Hepatic stellate cell (primary cell): ENCODE data around the gene NFIB.

ENCODE experiments used
- DNase-seq: peaks from one replicate; pipeline ENCODE4 v3.0.0; 2011; ENCODE audit warnings: low spot score

The NFIB gene

DNA sequence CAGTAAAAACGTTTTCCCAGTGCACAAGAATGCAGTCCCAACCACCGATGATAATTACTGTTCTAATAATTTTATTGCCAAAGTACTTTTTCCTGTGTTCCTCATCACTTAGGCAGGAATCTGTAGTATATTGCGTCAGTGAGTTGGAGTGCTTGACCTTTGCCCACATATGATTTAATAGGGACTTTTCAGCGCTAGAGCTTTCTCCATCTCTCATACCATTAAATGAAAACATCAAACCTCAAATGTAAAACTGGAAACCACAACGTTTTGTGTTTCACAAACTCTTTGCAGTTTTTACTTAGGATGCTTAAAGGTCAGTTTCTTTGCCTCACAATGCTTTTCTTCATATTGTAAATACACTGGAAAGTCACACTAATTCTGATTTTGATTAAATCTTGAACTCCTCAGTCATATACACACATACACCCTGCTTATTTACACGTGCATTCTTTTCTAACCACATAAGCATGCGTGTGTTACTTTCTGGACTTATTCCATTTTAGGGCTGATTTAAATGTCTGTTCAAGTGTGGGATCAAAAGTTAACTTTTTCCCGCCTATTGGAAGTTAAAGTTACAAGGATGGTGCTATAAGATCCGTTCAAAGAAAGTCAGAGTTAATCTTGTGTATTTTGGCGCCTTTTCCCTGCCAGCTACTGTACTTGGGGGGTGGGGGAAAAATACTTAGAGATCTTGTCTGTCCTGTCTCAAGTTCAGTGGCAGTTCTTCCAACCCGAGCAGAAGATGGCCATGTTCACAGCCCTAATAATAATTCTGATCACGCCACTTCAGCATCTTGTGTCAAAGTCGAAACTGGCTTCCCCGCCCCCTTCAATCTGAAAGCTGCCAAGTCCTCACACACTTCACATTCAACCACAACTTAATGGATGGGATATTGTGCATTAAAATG lies 6.6 kb upstream of the NFIB start:
- DNase-seq: peak; percentile 38

DNA sequence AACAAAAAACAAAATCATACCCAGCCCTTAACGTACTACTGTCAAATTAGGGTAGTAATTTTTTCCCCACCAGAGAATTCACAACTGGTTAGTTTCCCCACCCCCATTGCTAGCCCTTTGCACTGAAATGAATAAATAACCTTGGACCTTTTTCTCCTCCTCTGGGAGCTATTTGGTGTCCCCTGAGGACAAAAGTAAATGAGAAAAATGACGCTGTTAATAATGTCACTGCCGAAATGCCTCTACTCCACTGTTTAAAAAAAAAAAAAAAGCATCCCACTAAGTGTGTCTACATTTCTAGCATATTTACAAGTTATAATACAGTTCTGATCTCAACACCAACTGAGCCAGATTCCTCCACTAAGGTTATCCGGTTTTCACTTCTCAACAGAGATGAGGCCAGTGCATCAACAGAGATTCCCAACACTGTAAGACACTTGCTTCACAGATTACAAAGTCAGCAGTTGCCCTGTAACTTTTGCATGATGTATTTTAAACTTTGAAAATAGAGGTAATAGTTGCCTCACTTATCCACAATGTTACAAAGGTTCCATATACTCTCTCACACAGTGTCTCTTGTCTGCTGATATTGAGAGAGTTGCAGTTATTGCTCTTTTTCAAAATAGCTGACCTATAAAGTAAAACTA lies 5.1 kb upstream of the NFIB start:
- DNase-seq: no peak

DNA sequence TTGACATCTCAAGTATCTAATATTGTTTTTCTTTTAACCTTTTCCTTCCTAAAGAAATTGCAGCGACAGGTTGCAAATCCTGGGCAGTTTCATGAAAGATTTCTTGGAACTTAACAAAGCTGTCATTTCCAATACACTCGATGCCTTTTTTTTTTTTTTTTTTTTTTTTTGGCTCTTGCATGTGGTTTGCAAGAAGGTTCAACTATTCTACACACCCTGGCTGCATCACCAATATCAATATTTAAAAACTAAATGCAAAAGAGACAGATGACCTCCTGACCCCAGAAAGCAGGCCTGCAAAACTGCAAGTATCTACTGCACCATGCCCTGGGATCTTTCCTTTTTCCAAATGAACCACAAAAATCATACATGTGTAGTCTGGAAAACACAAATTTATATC lies 4.4 kb upstream of the NFIB start:
- no peak for DNase-seq

DNA sequence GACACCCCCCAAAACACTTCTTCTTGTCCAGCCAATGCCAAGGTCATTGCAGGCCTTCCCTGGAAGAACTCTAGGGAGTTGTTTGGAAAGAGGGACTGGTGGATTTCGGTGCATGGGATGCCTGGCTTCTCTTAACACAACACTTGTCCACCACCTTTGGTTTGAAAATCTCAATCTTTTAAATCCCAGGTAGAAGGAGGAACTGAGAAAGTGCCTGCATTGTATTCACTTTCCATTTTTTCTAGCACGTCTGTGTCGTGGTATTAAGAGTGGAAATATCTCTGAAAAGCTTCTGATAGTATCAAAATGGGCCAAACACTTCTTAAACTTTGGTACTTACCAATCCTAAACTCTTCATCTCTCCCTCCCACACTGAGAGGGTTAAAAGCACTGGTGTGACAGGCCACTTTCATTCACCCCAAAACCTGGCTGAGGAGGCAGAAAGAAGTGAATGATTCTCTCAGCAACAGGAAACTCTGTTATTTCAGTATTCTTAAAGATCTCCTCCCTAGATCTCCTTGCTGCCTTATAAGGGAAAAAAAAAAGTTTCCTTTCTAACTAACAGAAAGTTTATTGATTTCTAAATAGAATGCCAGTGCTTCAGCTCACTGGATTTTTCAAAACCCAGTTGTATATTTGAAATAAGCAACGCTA lies 3.9 kb upstream of the NFIB start:
- DNase-seq: no peak

DNA sequence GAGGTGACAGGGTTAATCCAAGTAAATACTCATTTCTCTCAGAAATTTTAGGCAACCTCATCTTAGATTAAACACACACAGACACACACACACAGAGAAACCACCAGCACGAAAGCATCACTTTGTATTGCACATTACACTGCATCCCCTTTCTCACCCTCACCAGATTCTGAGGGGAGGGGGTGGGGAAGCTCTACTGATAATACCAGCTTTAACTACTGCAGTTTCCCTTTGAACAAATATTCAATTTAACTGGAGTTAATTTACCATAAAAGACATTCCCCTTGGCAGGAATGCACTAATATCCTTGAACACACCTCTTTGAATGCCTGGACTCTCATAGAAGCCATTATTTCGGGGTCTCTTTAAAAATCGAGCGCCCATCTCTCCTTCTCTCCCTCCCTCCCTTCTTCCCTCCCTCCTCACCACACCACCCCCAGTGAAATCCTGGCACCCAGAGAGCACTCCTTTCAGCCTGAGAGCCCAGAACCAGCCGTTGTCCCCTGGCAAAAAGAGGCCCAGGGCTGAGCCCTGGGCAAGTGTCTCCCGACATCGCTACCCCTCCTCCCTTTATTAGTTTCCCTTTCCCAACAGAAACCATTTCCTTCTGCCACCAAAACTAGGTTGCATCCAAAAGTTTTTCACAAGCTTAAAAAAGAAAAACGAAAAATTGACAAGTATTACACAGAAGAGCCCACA lies 2.8 kb upstream of the NFIB start:
- no peak for DNase-seq

DNA sequence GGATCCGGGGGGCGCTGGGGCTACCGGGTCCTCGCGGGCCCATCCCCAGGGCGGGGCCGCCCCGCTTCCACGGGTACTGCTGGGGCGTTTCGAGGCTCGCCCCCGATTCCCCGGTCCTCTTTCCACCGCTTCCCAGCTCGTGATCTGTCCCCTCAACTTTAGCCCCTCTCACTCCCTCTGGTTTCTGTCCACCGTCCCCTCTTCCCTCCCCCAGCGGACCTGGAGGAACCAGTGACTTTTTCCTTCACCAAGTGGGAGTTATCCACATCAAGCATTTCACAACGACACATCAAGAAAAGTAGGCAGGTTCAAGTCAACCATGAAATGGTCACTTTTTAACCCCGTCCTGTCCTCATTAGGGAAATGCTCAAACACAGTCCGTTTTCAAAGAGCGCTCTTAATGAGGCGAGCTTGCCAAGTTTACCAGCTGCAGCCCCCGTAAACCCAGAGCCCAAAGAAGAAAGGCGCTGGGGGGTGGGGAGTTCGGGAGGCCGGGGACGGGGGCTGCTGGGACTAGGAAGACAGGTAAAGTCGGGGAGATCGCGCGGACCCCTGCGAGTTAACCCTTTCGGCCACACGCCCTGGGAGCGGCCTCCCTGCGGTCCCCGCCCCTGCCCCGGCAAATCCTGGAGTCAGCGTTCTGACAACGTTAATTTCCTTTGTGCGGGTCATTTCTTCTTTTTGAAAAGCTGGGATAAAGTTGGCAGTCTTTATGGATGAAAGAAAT lies 2.1 kb upstream of the NFIB start:
- DNase-seq: peak; percentile 29

DNA sequence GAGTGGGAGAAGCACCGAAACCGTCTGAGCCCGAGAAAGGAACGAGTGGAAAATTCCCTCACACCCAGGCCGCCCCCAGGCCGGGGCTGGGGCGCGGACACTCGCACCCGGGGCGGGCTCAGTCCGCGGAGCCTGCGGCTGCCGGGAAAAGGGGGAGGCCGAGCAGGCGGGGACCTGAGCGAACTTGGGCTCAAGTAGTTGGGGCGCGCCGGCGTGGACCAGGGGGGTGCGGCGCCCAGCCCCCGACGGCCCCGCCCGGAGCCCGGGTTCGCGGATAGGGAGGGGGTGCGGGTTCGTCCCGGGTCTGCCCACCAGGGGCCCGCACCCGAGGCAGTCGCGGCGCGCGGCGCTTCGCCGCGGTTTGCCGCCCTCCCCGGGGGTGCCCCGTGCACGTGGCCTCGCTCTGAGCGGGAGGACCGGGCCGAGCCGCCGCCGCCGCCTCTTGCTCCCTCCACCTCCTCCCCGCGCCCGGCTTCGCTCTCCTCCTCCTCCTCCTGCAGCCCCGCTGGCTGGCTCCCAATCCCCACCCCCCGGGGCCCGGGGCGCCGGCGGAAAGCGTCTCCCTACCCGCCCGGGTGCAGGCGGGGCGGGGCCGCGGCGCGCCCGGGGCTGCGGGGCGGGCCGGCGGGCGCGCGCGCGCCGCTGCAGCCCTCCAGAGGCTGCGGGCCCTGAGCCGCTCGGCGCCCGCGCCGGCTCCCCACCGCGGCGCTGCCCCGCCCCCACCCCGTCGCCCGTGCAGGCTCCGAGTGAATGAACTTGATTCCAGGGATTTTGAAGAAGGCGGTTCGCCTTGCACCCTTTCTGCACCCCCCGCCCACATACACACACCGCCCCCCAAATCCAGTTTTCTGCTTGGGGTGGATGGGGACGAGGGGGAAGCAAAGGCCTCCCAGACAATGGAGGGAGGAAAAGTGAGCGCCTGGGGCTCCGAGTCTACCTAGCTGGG lies 1.3 kb upstream of the NFIB start:
- DNase-seq: peak; percentile 60

DNA sequence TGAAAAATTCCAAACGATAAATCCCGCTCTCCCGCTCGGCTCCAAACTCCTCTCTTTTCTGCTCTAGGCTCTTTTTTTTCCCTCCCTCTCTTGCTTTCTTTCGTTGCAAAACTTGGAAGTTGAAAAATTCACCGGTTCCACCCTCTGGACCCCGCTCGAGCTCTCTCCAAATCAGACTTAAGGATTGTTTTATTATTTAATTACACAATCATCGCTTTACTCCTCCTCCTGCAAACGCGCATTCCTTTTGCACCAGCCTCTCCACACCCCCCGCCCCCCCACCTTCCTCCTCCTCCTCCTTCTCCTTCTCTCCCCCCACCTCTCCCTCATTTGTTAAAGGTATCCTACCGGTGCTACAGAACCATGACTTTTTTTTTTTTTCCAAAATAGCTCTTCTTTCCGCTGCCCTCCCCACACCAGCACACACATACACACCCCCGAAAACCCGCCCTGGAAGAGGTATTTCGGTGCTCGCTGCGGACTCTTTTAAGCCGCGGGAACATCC lies 535 bp upstream of the NFIB start:
- peak; percentile 71 for DNase-seq

DNA sequence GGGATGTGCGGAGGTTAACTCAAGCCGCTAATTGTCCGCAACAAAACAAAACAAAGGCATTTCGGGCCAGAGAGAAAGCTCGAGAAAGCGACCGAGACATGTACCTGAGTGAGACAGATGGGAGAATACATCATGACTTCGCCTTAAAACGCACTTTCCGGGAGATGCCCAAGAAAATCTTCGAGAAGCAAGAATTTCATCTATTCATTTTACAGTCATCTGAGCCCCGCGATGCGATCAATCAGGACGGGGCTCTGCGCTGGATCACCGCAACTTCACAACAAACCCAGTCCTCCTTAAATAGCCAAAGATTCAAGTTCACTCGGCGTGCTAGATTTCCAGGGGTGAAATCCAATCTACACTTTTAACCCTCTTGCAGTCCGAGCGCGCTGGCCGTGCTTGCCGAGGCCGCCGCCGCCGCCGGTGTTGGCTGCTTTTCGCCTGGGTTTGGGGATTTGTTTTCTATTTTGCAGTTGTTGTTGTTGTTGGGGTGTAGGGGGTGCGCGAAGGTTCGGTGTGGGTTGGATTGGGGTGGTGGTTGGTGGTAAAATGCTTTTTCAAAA lies 482 bp downstream of the NFIB start:
- DNase-seq: peak; percentile 29

DNA sequence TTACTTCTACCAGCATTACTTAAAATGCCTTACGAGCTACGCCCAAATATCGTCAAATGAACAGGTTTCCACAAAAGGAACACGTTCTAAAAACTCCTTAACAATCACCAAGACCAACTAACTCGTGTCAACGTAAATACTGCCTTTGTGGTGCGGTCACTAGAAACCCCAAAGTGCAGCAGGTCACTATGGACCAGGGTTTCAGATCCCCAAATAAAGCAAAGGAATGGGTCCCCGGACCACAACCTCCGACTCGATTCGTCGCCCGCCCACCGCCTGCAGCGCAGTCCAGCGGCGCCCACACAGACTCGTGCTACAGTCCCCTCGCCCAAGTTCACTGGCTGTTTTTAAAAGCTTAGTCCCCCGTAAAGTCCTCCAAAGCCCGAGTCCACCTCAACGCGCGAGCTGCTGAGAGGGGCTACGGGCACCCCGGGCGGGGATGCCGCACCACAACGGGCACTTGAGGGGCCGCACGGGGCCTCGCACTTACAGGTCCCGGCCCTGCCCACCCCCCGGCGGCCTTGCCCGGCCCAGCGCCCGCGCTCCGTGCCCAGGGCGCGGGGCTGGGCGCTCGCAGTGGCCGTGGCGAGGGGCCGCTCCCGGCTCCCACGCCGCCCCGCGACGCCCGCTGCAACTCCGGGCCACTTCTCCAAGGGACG lies 1.1 kb downstream of the NFIB start:
- DNase-seq: peak; percentile 23

DNA sequence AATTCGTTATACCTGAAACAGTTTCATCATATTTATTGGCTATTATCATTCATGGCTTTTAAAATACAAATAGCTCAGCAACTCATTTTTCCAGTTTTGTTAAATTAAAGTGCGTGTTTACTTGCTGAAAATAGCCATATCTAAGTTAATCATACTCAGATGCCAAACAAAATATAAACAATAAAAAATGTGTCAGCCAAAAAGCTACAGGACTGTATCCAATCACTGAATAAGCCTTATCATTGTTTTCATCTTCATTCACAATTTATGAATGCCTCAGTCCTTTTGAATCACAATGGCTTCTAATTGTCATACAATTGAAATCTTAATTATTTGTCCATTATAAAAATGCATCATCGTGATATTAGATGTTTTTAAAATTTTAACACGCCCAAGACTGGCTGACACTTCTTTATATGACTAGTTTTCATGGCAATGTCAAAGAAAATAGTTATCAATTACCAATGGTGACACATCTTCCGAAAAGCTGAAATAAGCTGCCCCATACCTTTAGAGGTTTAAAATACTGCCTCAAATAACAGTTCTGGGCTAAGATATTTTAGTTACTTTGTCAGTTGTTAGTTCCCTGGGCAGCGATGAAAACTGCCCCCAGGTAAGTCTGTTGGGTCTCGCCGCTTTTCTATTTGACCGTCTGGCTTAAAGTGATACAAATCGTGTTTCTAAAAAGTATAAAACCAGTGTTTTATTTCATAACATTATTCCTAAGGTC lies 1.8 kb downstream of the NFIB start:
- no peak for DNase-seq

DNA sequence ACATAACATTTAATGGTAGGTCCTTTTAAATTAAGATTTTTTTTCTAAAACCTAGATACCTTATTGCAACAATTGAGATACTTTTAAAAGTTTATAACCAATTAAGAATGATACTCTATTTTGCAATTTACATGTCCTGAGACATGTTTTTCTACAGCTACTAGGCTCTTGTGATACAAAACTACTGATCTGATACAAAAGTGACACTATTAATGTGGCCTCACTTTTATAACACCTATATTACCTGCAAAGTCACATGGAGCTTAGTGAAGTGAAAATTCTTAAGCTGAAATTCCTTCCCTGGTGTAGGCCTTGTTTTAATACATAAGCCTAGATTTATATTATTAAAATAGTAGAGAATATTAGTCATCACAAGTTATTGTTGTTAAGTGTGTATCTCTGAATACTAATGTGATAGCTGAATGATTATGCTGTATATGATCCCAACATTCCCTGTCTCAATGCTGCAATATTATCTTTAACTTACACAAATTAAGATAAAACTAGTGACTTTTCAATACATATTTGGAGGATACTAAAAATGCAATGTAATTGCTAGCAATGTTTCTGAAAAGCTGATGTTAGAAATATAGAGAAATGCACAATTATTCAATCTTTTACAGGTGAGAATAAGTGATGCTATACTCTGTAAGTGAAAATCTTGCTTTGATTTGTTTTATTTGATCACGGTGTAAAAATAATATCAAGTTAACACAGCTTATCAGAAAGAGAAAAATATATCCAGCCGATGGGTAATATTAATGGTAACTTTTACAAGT lies 2.6 kb downstream of the NFIB start:
- no peak for DNase-seq

DNA sequence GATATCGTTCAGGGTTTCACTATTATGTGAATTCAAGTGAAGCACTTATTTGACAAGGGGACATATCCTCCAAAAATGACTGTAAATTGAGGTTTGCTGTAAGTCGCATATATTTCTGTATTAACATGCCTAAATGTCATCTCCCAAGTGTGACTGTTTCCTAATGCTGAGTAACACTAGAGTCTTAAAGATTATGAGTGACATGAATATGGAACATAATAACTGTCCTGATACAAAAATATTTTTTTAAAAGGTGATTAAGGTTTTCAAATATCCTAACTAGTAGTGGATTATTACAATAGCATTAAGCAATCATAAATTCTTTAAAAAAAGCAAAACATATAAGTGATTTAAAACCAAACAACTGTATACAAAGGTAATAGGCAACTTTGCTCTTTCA lies 3.6 kb downstream of the NFIB start:
- DNase-seq: no peak

DNA sequence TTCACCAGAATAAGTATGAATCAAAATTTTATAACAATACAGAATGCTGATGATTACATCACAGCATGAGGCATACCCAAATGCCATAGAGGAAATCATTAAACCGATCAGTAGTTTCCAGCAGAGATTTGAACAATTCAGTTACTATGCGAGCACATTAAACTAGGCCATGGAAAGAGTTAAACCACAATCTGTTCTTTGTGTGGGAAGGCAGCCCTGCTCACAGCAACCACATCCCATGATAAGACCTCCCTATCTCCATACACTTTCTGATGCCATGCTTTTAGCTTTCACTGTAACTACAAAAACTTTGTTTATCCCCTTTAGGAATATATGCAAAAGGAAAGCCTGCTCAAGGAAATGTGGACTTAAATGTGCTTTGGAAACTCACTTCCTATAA lies 4.5 kb downstream of the NFIB start:
- DNase-seq: no peak

DNA sequence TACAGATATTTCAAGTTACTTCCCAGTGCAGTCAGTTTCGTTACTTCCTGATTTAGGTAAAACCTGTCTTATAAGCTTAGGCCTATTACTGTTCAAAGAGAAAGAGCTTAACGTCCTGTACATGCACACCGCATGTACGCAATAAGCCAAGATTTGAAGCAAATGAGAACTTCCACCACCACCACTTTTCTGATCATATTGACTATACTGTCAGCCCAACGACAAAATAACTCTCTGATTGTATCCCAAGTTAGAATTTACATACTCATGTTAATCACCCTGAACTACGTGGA lies 5.1 kb downstream of the NFIB start:
- DNase-seq: no peak

DNA sequence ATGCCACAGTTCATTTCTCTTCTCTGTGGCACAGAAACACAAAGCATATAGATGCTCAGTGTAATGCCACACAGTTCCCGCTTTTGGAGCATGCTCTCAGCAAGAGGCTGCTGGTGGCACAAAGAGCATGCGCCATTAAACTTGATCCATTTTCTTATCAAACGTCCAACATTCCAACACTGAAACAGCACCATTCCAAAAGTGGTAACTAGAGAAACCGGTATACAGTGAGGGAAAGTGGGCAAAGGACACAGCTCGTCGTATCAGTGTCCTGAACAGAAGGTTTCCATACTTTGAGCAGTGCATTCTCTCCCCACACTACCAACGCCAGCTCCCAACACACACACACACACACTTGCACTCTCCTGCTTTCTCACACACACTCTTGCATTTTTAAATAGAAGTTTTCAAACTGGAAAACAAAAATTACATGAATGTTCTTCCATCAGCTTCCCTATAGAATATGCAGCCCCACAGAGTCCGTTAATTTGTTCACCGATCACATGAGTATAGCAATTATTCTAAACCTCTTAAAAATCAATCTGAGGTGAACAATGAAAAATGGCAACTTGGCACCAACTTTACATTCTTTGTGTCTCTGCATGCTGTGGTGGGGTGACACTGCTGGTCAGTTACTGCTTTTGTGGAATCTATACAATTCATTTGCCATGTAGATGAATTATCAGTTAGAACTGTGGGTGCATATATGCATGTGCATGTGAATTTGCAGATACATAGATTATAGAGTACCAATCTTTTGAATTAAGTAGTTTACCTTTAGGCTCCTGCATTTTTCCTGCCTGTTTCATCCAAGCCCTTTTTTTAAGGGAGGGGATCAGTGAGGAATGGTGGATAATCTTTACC lies 5.7 kb downstream of the NFIB start:
- DNase-seq: no peak
